Measurements from ENCODE around the gene ETV1.

ETV1 gene

DNA sequence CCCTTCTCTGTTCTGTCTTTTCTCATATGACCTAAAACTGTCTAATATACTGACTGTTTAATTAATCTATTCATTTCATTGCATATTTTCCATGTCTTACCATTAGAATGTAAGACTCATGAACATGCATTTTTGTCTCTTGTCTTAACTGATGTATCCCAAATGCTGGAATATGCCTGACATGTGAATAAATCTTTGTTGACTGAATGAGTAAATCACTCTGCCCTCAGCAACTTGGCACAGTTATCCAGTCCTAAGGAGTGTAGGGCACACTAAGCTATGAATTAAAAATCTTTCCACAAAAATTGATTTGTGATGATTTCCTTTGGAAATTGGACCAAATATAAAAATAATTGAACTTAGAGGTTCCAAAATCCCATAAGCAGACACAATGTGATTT lies 111.3 kb downstream of the ETV1 start:
- no peak for DNase-seq

DNA sequence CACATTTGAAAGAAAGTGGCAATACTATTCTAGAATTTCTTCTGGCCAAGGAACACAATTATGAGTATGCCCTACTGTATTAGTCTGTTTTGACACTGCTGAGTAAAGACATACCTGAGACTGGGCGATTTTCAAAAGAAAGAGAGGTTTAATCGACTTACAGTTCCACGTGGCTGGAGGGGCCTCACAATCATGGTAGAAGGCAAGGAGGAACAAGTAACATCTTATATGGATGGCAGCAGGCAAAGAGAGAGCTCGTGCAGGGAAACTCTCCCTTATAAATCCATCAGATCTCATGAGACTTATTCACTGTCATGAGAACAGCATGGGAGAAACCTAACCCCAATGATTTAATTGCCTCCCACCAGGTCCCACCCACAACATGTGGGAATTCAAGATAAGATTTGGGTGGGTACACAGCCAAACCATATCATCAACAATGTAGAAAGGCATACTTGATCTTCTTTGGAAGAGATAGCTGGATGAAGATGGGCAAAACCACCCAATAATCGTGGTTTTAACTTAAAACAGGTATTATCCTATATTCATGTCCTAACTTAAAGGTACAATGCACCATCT lies 113.9 kb downstream of the ETV1 start:
- no peak for DNase-seq

DNA sequence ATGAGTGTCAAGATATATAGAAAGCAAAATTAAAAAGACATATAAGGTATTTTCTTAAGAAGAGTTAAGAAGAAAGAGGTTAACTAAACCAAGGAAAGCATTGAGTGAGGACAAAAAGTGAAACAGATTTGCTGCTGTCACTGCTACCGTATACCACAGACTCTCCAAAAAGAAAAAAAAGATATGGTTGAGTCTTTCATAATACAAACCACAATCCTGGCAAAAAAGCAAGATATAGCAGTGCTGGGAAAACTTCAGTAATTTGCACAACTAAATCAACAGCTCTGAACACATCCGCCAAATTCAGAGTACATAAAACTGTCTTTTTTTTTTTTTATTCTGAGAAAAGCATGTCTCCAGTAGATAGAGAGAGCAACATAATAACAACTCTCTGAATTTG lies 114.7 kb downstream of the ETV1 start:
- no peak for DNase-seq

DNA sequence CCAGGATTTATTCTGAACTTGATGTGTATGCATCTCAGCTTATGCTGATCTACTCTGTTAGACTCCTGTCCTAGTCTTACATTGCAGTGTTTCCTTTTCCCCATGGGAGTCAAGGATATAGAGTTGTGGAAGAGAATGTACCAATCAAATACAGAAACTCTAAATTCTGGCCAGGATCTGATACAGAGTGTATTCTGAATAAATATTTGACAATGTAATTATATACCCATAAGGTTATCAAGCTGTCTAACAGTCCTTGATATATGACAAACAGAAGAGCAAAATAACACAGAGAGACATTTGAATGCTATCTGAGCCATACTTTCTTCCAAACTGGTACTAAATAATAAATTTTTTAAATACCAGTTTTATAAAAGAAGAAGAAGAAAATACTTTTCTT lies 116.8 kb downstream of the ETV1 start:
- no peak for DNase-seq

DNA sequence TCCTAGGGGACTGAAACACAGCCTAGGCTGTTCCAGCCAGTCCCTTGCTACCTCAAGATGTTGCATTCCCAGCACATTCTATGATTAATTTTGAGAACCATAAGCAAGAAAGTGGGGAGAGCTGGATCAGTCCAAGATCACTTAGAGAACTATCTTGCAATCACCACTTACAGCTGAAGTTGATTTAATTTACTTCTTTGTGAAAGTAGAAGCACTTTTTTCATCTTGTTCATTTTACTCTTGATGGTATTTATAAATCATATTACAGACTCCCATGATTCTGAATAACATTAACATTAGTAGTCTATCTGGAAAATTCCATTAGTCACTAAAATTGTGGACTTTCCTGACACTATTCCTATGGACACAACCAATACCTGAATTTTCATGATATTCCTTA lies 118.5 kb downstream of the ETV1 start:
- DNase-seq: no peak

DNA sequence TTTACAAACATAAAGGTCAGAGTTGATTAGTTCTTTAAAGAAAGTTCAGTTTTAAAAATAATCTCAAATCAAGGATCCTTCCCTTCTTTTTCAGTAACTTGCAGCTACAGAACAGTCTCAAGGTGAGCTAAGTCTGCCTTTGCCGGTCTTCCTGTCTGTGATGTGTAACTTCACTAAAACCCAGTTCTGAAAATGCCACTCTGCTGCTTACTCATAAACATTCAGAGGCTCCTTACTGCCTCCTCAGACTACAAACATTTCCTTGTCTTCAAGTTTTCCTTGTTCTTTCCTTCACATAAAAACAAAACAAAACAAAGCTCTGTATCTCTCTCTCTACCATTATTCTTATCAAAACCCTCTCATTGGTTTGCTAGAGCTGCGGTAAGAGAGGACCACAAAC lies 128.7 kb downstream of the ETV1 start:
- DNase-seq: no peak

DNA sequence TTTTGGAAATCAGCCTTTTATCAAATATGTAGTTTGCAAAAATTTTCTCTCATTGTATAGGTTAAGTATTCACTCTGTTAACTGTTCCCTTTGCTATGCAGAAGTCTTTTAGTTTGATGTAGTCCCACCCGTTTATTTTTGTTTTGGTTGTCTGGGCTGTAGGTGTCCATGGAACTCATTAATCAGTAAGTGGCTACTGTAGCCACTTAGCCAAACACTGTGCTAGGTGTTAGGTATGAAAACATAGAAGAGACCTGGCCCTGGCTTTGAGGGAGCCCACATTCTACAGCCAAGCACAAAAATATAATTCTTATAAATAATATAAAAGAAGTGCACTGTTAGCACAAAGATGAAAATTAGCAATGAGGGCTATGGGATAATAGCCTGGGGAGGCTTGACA lies 133.5 kb downstream of the ETV1 start:
- no peak for DNase-seq

DNA sequence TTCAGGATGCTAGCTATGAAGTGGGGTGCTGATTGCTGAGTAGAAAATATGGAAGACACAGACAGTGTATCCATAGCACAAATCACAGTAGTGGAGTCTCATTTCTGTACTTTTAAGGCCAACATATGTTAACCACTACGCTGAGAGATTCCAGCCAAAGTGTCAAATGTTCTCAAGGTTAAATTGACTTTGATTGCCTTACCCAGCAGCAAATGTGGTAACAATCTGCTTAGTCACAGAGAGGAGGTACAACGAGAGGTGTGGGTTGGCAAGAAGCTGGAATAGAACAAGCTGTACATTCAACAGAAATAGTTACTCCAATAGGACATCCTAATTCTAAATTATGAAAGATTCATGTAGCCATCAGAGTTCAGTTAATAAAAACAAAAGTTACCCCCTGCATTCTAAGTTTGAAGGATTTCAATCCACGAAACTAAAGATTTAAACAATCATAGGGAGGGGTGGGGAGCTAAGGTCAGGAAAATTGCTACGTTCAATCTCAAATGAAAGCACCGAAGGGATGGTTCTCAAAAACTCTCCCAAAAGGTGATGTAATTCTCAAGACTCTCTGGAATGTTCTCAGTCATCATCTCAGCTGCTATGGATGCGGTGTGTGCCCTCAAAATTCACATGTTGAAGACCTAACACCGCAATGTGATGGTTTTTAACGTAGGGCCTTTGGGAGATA lies 137.0 kb downstream of the ETV1 start:
- no peak for DNase-seq

DNA sequence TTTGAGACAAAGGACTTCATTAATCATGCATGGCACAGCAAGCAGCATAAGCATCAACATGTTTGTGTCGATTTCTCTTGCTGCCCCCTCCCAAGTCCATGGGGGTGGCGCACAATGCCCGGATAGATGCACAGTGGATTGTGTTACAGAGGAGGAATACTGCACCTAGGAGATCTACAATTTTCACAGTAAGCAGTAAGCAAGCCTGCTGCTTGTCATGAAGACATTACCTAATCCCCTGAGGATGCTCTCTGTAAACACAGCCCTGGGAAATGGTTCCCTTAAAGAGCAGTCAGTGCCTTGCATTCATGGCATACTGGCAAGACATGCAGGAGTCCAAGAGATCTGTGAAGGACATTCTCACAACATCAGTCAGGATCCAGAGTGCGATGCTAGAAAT lies 137.7 kb downstream of the ETV1 start:
- no peak for DNase-seq

DNA sequence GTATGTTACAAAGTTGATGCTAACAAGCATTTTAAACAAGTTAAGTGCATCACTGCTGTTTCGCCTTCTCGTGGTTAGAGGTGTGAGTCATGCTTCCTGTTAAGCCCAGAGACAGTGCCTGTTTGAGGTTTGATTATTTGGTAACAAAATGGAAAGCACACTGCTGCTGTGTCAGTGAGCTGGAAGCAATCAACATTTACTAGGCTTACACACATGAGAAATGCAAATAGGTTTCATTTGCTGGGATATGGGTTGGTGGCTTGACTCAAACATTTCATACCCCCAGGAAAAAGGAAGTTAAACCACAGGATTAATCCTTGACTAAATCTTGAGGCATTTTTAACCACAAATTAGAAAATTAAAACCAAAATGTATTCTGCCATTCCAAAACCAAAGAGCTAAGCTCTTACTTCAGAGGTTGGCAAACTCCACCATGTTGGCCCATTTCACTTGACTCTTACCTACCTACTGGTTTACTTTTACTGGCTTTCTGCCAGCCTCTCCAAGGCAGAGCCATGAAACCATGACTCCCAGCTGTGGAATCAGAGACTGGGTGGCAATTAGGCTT lies 139.2 kb downstream of the ETV1 start:
- DNase-seq: no peak

DNA sequence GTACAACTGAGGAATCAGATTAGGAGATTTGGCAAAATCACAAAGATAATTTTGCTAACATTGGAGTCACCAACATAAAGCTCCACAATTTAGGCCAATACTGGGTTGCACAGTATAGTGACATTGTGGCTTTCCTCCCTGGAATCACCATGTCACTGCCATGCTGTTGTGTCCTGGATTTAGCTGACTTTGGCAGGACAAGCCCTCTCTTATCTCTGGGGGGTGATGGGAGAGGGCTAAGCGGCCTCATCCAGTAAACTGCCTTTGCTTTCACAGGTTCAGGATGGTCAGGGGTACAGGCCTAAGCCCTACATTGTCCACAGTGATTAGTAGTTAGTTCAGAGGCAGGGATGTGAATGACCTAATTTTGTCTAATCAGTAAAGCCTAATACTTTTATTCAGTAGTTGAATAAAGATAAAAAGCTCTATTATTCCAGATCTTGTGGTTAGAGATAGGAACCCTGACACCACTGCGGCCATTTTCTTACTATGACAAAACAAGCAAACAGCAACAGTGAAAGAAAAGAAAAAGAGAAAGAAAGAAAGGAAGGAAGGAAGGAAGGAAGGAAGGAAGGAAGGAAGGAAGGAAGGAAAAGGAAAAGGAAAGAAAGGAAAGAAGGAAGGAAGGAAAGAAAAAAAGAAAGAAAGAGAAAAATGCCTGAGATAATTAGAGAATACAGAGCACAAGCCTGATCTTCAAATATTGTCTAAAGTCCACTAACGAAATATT lies 140.1 kb downstream of the ETV1 start:
- DNase-seq: no peak

DNA sequence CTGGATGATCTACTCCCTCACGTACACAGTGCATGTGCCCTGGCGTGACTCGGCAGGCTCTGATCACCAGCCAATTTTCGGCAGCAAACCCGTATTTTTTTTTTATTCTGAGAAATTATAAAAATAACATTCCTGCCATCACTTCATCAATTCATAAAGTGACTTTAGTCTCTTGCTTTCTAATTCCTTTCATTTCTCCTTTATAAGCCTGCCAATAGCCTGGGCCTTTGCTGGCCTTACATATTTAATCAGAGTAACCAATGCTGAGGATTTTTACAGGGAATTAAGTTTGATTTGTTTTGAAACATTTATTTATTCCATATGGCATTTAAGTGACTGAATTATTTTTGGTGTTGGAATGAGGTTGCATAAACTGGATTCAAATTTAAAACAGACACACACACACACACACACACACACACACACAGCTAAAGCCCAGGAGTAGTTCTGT lies 140.8 kb downstream of the ETV1 start:
- DNase-seq: no peak

DNA sequence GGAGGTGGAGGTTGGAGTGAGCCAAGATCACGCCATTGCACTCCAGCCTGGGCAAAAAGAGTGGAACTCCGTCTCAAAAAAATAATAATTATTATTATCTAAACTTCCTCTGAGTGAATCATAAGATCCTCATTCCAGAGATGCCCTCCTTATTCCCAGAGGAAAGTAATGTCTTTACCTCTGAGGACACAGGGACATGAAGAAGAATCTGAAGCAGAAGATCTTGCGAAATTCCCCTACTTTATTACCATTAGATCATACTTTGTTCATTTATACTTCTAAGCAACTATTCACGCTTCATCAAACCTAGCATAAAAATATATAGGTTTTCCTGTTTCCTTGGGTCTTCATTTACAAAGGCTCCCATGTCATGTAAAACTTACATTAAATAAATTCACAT lies 143.1 kb downstream of the ETV1 start:
- no peak for DNase-seq

DNA sequence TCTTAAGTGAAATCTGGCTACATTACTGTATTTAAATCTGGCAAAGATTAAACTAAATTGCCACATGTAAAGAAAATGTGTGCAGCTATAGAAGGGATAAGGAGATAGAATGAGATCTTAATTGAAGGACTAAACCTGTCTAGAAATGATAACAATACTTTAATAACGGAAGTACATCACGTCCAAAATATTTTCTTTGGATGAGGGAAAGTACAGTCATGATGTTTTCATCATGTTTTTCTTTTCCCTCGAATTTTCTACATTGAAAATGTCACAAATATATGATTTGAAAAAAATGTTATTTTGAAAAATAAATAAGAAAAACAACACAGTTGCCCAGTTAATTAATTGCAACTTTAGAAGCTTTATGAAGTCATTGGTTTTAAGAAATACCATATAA lies 143.9 kb downstream of the ETV1 start:
- DNase-seq: no peak

DNA sequence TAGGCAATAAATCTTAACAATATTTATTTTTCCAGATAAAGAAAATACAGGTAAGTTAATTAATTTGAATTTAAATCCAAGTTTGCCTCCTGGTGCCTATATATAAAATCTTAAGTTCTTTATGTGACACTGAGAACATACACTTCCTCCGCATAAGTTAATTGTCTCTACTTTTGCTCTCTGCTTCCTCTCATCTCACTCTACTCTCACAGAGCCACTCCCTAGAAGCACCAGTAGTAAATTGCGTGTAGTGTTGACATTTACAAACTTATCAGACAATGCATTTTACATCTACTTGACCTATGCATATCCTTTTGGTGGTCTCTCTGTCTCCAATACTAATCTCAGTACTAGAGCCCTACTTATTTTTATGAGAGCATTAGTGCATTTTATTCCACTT lies 144.5 kb downstream of the ETV1 start:
- DNase-seq: no peak

DNA sequence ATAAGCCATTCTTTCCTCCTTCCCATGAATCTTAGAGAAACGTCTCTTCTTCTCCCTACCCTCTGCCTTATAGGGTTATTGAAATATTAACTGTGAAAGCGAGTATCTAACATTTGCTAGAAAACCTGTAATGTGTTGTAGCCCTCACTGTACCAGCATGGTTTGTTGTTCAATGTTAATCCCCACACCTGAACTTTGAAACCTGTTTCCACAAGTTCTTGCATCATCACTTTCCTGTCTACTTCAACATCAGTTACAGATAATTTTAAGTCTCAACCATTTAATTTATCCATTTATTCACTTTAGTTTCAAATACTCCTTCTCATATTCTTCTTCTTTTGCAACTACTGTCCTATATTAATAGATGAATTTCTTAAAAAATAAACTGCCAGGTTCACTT lies 148.2 kb downstream of the ETV1 start:
- DNase-seq: no peak

Measured in hippocampal formation (tissue), 2 donors.